22Rv1 (cell line): ENCODE data around the gene ALX4.

Experiments used
- H3K27ac ChIP-seq: fragments of 450-650 bp; 2 replicates; pipeline ENCODE4 v1.5.1; 2017
- ZFX ChIP-seq: fragments of 450-650 bp; IDR thresholded peaks from 2 replicates; pipeline ENCODE4 v1.6.1; 2017; ENCODE audit warnings: antibody characterized with exemption, borderline replicate concordance
- TF ChIP-seq, protein P1 (sequence below): fragments of 450-650 bp; IDR thresholded peaks from 2 replicates; pipeline ENCODE4 v1.5.1; 2017; ENCODE audit warnings: mild to moderate bottlenecking

ALX4 gene

DNA sequence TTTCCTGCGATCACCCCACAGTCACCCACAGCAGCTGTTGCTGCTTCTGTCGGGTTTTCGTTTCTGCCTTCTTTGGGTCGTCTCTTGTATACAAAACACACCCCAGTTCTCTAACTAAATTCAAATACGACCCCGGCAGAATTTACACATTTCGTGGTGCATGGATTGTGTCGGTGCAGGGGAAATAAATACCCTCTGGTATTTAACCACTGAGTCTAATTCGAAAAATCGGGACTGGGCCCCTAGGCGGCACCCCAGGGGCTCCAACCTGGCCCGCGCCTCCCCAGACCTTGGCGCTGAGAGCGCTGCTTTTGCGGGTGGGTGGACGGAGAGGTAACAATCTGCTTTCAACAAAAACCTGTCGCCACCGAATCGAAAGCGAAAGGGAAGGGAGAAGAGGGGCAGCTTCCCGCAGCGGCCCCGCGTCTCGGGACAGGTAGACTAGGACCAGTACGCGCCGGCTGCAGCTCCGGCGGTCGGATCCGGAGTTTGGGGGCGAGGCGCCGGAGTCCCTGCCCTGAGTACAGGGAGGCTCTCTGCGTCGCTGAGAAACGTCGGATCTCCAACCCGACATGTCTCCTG, 4.4 kb downstream of the ALX4 start:
- no peak overlapping the region for H3K27ac ChIP-seq
- no peak for TF ChIP-seq ZFX

DNA sequence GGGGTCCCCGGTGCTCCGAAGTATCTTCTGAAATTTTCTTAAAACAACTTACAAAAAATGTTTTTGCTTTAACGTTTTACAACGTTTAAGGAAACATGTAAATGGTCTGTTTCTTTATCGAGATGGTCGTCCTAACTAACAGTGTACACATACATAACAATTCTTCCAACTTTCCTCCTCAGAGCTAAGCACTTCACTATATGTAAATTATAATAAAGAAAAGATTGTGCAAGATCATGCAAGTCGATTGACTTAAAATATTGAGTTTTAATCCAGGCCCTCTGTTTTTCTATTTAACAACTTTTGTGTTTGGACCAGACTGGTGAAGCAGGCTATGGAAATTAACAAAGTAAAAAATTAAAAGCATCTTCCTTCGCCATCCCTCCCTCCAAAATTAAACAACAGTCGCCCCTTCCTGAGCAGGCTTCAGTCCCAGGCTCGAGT, 4.9 kb downstream of the ALX4 start:
- TF ChIP-seq ZFX, result no peak
- TF ChIP-seq, protein P1, sequence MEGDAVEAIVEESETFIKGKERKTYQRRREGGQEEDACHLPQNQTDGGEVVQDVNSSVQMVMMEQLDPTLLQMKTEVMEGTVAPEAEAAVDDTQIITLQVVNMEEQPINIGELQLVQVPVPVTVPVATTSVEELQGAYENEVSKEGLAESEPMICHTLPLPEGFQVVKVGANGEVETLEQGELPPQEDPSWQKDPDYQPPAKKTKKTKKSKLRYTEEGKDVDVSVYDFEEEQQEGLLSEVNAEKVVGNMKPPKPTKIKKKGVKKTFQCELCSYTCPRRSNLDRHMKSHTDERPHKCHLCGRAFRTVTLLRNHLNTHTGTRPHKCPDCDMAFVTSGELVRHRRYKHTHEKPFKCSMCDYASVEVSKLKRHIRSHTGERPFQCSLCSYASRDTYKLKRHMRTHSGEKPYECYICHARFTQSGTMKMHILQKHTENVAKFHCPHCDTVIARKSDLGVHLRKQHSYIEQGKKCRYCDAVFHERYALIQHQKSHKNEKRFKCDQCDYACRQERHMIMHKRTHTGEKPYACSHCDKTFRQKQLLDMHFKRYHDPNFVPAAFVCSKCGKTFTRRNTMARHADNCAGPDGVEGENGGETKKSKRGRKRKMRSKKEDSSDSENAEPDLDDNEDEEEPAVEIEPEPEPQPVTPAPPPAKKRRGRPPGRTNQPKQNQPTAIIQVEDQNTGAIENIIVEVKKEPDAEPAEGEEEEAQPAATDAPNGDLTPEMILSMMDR, result no peak
- no peak overlapping the region for H3K27ac ChIP-seq

DNA sequence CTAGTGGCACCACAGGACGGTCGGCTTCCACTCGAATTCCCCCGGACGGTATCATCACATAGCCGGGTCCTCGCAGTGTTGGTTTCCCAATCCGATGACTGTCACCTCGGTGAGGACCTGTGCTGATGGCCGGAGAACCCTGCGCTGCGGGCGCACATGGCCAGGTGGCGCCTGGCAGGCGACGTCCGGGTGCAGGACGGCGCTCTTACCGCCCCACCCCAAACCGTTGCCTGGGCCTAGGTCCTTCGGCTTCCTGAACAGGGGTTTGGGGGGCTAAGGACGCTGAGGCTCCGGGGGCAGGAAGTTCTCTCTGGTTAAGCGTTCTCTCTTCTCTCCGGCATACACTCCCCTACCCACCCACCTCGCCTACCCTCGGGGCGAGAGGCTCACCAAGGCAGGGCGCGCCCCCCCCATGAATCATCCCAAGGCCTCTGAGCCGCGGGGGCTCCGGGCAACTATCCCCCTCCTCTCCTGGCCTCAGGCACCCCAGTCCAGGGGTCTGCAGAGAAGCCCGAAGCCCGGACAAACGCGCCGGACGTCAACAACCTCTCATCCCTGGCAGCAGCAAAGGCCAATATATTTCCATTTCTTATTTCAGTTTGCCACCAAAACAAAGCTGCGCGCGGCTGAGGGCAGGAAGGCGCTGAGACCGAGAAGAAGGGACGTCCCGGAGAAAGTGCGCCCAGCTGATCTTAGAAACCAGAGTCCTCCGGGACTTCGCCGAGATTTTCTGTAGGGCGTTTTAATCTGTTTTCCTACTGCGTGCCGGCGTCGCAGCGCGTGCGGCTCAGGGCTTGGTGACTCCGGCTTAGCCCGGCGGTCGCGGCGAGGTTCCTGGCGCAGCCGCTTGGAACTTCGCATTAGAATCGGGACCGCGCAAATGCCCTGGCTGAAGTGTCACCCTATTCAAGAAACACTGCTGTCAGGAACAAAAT, 5.6 kb downstream of the ALX4 start:
- TF ChIP-seq, protein P1, result no peak
- TF ChIP-seq ZFX, result no peak

DNA sequence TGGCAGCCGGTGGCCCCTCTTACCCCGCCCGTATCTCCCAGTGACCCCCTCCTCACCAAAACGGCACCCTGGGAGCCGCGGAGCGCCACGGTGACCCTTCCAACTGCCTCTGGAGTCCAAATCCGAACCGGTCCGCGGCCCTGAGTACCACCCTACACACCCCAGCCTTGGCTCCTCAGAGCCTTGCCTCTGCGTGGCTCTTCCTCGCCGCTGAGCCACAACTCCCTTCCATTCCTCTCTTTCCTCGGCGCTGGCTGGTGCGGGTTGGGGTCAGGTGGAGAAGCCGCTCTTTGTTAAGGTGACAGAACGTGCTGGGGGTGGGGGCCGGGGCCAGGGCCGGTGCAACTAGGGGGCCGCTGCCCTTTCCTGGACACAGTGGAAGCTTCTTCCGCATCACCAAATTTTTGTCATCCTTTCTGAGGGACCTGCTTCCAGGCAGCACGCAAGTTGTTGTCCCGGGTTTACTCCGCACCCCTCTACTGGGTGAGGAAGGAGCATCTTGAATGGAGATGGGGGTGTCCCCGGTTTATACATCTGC, 6.5 kb downstream of the ALX4 start:
- TF ChIP-seq, protein P1, result no peak
- no peak for TF ChIP-seq ZFX
- no peak overlapping the region for H3K27ac ChIP-seq

More for the DNA sequence above, 5.6 kb downstream of the ALX4 start:
- no peak overlapping the region for H3K27ac ChIP-seq

DNA sequence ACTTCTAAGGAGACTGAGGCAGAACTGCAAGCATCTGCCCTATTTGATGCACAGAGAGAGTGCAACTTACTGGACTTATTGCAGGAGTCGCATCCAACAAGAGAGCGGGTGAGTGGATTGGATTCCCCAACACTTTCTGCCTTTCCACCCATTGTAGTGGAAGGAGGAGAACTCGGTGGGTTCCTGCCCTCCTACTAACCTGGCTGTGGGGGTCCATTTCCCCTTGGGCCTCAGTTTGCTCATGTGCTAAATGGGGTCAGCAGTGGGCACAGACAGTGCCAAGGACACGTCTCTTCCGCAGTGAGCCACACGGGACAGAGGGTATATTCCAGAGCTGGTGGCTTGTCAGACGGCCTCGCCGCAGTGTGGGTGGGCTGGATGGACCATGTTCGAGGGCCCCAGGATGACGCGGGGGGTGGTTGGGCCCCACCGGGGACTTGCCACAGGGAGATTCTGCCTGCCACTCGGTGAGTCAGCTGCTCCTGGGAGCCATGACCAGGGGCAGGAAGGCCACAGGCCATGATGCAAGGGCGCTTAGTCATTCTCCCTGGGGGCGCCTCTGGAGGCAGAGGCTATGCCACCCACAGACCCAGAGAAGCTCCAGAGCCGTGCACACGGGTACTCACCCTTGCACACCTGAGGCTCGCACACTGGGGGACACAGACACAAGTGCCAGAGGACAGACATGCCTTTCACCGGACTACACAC, 8.2 kb downstream of the ALX4 start:
- no peak for TF ChIP-seq ZFX
- TF ChIP-seq, protein P1, result no peak
- no peak overlapping the region for H3K27ac ChIP-seq

DNA sequence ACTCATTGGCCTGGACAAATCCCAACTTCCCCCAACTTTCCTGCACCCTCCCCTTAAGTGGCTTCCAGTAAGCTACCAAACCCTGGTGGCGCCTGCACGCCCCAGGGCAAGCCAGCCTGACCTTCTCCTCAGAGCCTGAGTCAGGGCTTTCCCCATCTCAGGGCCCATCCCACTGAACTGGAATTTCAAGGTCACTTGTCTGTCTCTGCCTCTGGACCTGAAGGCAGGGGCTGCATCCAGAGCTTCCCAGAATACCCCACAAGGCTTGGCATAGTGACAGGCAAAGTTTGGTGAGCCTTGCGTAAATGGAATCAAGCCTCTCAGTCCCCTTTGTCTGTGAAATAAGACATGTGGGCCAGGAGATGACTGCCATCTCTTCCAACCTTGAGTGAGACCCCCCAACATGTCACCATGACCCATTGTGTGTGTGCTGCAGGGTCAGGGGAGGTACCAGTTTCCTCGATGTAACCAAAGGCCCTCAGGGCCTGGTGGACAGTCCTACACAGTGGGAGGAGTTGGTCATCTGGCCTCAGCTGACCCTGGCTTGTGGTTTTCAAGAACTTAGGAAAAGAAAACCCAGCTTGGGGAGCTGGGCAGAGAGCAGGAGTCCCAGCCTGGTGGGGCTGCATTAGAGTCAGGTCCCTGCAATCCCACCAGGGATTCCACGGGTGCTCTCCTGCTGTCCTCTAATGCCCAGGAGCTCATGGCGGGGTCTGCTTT, 8.9 kb downstream of the ALX4 start:
- H3K27ac ChIP-seq, result no peak overlapping the region
- TF ChIP-seq, protein P1, result no peak
- no peak for TF ChIP-seq ZFX

DNA sequence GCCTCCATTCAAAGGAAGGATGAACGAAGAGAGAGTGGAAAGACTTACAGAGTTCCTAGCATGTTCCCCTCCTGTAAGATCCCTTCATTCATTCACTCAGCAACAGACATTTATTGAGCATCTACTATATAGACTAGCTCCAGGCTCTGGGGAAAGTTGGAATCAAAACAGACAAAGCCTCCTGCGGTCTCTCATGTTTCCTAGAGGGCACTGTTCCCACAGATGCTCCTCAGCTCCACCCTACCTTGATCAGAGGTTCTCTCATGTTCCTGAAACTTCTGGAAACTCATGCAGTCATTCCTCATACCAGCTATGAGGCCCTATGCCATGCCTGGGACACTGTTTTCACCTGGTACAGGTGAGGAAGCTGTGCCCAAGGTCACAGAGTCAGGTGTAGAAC, 11.1 kb downstream of the ALX4 start:
- TF ChIP-seq ZFX, result no peak
- TF ChIP-seq, protein P1, result no peak
- no peak overlapping the region for H3K27ac ChIP-seq
